LNCAP (cell line): ENCODE measurements around the gene SOX6.

ENCODE experiments used
- TF ChIP-seq, protein P1 (sequence below): fragments of 450-650 bp; IDR thresholded peaks from 2 replicates; pipeline ENCODE4 v1.5.1; 2017; ENCODE audit warnings: mild to moderate bottlenecking

The SOX6 gene

DNA sequence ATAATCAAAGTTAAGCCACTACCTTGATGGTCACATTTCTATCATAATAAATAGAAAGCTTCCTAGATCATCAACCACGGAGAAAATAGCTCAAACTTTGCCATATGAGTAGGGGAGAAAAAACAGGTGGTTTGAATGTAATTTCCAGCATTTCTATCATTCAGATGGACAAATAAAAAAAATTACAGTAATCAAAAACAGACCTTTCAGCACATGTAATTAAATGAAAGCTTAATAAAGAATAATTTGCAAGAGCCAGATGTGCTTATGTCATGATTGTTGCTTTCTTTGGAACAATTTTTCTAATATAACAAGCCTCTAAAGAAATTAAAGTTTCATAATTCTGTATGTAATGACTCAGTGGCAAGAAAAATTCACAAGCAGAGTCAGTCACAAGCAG is 297.0 kb downstream of the SOX6 start:
- TF ChIP-seq, protein P1, sequence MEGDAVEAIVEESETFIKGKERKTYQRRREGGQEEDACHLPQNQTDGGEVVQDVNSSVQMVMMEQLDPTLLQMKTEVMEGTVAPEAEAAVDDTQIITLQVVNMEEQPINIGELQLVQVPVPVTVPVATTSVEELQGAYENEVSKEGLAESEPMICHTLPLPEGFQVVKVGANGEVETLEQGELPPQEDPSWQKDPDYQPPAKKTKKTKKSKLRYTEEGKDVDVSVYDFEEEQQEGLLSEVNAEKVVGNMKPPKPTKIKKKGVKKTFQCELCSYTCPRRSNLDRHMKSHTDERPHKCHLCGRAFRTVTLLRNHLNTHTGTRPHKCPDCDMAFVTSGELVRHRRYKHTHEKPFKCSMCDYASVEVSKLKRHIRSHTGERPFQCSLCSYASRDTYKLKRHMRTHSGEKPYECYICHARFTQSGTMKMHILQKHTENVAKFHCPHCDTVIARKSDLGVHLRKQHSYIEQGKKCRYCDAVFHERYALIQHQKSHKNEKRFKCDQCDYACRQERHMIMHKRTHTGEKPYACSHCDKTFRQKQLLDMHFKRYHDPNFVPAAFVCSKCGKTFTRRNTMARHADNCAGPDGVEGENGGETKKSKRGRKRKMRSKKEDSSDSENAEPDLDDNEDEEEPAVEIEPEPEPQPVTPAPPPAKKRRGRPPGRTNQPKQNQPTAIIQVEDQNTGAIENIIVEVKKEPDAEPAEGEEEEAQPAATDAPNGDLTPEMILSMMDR: no peak

DNA sequence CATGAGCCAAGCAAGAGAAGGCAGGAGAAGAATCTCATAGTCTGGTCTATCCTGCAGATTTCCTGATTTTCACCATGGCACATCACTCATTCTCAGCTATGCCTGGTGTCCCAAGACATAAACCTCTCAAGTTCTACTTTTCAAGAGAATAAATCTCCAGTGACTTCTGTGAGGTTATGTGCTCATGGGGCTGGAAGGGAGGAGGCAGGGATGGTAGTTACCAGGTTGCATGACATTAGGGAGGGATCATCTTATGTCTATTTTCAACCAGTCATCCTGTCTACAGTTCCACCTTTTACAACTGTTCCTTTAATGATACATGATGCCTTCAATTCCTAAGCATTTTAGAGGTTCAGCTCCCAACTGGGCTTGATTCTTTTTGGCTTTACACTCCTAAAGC is 297.7 kb downstream of the SOX6 start:
- TF ChIP-seq, protein P1: no peak

DNA sequence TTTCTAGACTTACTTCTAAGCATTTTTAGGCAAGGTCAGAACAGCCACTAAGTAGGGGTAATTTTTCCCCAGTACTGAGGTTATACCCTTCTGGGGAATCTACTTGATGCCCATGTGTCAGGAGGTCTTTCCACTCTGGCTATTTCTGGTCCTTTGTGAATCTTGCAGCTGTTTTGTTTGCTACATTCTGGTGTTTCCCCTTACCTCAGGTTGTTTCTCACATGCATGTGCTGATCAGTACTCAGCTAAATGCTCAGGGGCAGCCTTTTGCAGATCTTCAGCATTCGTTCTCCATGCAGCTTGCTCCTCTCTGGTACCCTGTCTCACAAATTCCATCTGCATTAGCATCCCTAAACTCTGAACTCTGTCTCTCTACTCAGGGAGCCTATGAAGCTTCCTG is 303.6 kb downstream of the SOX6 start:
- TF ChIP-seq, protein P1: no peak

DNA sequence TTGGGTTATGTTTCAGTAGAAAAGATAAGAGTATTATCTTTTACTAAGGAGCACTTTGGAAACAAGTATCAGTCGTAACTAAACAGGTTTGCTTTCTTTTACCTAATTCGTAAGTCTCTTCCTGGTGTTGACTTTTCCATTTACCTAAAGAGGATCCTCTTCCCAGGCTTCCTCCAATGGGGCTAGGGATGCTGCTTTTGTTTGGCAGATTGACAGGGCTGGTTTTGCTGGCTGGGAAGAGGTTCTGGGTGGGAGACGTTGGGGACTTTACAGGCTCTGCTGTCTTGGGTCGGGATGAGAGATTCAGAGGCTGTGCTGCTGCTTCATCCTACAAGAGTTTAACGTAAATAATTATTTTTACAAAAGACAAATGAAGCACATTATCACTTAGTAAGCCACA is 306.7 kb downstream of the SOX6 start:
- TF ChIP-seq, protein P1: no peak

DNA sequence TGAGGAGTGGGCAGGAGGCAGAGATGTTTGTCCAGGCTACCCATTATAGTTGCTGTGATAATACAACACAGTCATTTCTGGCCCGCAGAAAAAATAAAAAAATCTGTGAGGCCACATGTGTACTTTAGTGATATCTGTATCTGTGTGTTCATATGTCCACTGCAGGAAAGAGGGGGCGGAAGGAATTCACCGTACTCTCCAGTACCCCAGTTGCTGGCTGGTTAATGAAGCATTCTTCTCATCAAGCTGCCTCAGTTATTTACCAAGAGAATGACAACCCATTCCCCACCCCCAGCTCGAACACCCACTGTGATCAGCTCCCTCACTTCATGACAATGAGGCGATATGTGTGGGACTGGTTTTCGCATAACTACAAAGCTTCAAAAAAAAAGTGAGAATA is 309.3 kb downstream of the SOX6 start:
- TF ChIP-seq, protein P1: no peak

DNA sequence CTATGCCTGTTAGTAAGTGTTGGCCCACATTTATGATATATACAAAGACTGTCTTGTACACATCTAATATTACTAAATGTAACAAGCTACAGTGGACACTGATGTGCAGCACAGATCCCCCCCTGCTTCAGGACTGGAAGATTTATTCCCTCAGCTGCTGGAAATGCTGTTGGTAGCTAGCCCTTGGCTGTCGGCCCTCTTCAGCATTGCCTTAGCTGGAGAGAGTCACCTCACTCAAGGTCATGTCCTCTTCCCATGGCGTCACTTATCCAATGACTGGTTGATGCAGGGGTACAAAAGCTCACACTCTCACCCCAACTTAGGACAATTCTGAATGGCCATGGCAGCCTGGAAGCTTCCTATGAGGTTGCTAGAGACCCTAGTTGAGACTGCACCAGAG is 312.7 kb downstream of the SOX6 start:
- TF ChIP-seq, protein P1: no peak

DNA sequence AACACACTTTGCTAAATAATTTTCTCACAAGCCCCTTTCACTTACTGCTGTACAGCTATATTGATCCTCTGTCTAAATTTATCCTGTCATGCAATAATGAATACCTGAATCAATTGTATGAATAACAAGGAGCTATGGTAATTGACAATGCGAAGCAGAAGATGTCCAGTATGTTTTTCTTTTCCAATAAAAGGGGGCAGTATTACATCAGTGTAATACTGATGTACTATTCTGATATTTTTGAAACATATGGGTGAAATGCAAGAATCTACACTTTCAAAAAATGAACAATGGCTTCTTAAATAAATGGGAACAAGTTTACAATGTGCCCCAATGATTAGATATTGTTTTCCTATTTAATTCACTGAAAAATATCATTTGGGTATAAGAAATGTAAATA is 315.1 kb downstream of the SOX6 start:
- TF ChIP-seq, protein P1: no peak

DNA sequence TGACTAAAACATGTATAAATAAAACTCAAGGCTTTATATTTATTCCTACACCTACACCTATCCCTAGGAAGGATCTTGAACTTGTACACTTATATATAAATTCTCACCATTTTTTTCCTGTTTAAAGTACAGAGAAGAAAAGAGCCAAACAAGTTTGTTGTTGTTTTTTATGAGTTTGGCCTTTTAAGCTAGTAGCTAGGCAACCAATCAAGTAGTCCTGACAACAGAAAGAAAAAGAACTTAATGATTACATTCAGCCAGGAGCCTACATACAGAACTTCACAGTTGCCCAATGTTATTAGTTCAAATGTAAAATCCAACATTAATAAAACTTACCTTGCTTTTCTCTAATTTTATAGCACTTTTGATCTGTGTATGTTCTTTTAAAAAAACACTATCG is 316.2 kb downstream of the SOX6 start:
- TF ChIP-seq, protein P1: no peak
